HG02885 (cell line): ENCODE measurements around the gene SPRED3.
"Not testable (repeated sequence)": the region's sequence is repeated elsewhere in the genome, so short reads cannot be mapped to it uniquely, and the experiment has no call there.

ENCODE experiments used
- ATAC-seq: cut with Tn5 transposase; IDR thresholded peaks from one replicate; pipeline ENCODE4 v1.9.1; 2021; ENCODE audit warnings: mild to moderate bottlenecking; ENCODE audit not compliant: unreplicated experiment, poor library complexity

The SPRED3 gene

GRCh38 chr19:38388349-38389100 lies at the start of gene SPRED3:
Gene SPRED3 (plus strand): TSS chr19:38388697. CDS start chr19:38390303, 1,606 bp downstream.
- ATAC-seq: no peak

- ATAC-seq: not testable (repeated sequence)
These were observed 49.5 kb upstream of the SPRED3 start for GRCh38 chr19:38339011-38339410.

DNA sequence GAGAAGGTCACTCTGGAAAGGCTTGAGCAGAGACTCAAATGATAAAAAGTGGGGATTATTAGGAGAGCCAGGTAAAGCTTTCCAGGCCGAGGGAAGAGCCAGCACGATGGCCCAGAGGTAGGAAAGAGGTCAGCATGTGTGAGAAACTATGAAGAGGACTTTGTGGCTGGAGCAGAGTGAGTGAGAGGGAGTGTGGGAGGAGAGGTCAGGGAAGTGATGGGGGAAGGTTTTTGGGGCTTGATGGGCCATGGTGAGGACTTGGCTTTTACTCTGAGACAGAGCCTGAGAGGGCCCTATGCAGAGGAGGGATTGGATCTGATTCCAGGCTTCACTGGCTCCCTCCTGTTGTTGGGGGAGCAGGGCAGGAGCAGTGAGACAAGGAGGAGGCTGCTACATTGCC lies 47.6 kb upstream of the SPRED3 start:
- ATAC-seq: no peak

DNA sequence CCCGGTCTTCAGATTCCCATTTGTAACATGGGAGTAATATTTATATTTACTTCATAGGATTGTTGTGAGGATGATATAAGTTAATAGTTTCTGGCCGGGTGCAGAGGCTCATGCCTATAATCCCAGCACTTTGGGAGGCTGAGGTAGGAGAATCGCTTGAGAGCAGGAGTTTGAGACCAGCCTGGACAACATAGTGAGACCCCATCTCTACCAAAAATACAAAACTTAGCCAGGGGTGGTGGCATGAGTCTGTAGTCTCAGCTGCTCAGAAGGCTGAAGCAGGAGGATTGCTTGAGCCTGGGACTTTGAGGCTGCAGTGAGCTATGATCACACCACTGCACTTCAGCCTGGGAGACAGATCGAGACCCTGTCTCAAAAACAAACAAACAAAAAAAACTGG lies 41.7 kb upstream of the SPRED3 start:
- ATAC-seq: no peak

DNA sequence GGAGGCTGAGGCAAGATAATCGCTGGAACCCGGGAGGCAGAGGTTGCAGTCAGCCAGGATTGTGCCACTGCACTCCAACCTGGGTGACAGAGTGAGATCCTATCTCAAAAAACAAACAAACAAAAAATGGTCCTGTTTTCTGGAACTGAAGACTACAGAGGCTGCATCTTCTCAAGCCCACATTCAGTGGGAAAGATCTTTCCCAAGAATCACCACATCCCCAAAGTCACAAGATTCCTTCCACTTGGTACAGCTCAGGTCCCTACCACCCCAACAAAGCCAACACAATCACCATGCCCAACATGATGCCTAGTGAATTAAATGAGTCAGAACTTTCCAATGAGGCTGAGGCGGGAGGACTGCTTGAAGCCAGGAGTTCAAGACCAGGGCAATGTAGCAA lies 37.6 kb upstream of the SPRED3 start:
- ATAC-seq: no peak

DNA sequence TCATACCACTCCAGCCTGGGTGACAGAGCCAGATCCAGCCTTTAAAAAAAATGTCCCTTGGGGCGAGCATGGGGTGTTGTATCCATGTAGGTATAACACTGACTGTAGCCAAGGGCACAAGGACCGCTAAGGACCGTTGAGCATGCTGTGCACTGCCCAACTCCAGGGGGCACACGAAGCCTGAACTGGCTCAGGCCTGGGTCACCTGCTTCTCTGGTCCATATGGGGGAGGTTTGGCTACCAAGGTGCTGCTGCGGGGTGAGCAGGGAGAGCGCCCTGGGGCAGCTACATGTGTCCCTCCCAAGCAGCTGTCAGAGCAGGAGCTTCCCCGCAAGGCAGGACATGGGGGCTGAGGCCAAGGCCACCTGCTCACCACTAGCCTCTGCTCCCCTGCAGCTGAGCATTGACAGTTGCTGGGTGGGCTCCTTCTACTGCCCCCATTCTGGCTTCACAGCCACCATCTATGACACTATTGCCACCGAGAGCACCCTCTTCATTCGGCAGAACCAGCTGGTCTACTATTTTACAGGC lies 36.6 kb upstream of the SPRED3 start:
- no peak for ATAC-seq

DNA sequence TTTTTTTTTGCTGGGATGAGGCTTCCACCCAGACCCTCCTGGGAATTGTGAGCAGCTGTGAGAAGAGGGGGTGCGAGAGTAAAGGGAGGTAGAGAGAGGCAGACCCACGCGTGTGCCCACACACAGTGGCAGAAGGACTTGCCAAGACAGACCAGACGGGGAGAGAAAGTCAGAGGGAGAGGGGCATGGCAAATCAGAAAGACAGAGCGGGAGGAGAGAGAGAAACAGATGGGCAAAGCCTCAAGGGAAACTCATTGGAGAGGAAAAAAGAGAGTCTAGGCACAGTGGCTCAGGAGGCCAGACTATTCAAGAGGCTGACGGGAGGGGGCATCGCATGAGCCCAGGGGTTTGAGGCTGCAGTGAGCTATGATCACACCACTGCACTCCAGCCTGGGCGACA lies 35.9 kb upstream of the SPRED3 start:
- ATAC-seq: no peak

DNA sequence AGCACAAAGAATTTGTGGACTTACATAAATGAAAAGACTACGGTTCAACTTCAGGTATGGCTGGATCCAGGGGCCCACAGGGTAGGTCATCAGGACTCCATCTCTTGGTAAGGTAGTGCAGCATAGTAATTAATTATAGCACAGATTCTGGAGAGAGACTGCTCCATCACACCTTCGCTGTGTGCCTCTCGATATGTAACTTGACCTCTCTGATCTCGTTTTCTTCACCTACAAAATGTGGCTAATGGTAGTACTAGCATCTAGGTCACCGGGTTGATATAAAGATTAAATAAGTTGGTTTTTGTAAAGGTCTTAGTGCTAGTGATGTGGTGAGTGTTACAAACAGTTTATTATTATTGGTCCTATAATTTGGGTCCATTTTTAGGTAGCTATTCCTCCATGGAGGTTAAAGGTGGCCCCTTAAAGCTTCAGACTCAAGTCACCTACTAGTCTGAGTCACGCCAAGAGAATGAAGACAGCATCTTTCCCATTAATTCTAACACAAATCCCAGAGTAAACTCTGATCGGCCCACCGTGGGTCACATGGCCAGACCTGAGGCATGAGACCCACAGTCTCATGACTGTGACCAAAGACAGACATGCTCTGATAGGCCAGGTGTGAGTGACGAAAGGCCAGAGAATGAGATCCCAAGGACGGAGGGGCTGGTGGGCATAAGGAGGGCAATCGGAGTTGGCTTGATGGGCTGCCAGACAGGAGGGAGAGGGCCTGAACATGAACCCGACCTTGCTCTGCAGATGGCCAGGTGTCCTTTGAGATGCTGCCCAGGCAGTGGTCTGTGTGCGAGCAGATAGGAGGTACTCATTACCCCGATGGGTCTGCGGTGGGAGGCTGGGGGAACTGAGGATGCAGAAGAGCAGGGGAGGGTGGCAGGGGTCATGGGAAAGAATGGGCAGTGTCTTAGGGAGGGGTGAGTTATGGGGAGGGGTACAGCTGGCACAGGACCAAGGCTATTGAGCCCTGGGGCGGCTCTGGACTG lies 32.5 kb upstream of the SPRED3 start:
- ATAC-seq: no peak

DNA sequence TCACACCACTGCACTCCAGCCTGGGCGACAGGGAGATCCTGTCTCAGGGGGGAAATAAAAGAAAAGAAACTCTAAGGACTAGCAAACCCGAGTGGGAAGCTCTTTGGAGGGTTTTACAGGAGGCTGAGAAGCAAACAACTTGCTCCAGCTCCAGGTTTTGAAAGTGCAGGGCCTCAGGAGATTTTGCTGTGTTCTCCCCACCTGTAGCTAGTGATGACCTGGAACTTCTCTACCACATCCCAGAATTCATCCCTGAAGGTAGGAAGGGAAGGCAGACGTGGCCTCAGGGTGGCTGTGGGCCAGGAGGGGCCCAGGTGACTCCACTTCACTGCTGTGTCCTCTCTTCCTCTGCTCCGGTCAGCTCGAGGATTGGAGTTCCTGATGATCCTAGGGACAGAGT lies 30.4 kb upstream of the SPRED3 start:
- no peak for ATAC-seq

GRCh38 chr19:38359242-38360021 lies 29.1 kb upstream of the SPRED3 start:
- ATAC-seq: no peak

GRCh38 chr19:38360351-38360750 lies 28.1 kb upstream of the SPRED3 start:
- ATAC-seq: no peak

DNA sequence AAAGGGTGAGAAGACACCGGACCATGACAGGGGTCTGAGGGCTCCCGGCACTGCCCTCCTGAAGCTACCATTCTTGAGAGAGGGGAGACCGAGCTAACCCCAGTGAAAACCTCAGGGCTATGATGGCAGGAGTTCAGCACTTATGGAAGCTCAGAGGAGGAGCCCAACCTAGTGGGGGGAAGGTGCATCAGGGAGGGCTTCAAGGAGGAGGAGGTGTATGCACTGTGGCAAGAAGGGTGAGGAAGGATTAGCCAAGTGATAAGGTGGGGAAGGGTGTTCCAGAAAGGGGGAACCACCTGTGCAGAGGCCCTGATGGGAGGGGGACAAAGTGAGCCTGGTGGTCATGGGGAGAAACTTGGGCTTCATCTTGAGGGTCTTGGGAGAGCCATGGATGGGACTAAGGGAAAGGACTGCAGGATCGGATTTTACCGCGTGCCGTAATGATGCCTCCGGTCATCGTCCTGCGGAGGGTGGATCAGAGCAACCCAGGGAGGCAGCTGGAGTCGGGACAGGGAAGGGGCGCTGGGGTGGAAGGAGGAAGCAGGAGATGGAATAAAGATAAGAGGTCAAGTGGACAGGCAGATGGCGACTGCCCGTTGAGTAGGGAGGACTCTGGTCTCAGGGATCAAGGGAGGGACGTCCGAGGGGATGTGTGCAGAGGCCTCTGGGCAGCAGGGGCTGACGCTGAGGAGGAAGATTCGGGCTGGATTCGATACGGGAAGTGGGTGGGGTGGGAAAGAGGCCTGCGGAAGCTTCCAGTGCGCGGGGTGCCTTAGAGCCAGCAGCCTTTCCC lies 27.5 kb upstream of the SPRED3 start:
- ATAC-seq: no peak

DNA sequence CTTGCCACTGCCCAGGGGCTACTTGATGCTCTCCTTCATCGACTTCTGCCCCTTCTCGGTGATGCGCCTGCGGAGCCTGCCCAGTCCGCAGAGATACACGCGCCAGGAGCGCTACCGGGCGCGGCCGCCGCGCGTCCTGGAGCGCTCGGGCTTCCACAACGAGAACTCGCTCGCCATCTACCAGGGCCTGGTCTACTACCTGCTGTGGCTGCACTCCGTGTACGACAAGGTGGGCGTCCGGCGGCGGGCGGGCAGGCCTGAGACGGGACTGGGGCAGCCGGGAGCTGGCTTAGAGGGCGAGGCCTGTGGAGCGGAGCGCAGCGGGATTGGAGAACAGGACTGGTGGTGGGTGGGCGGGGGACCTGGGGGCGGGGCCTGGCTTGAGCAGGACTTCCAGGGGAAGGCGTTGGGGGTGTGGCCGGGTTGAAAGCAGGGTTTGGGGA lies 26.8 kb upstream of the SPRED3 start:
- peak; percentile 54 for ATAC-seq

DNA sequence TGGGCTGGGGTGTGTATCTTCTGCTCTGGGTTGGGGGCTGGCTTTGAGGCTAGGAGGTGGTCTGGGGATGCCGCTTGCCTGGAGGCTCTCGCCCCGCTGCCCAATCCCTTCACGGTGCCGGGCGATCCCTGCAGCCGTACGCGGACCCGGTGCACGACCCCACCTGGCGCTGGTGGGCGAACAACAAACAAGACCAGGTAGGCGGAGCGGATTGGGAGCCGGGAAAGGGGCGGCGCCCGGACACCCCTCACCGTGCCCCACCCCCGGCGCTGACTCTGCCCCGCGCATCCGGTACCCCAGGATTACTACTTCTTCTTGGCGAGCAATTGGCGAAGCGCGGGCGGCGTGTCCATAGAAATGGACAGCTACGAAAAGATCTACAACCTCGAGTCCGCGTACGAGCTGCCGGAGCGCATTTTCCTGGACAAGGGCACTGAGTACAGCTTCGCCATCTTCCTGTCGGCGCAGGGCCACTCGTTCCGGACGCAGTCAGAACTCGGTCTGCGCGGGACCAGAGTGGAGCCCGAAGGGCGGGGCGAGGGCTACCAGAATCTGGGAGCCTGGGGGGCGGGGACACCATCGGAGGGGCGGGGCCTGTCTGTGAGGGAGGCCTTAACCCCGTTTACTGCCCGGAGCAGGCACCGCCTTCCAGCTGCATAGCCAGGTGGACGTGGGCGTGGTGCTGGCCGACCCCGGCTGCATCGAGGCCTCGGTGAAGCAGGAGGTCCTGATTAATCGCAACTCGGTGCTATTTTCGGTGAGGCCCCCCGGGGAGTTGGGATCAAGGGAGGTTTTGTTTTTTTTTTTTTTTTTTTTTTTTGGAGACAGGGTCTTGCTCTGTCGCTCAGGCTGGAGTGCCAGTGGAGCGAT lies 26.2 kb upstream of the SPRED3 start:
- peak; percentile 50 for ATAC-seq

- ATAC-seq: not testable (repeated sequence)
These were observed 25.4 kb upstream of the SPRED3 start for GRCh38 chr19:38362946-38363688.

- no peak for ATAC-seq
These were observed 21.5 kb upstream of the SPRED3 start for GRCh38 chr19:38367041-38367440.

- no peak for ATAC-seq
These were observed 18.9 kb upstream of the SPRED3 start for GRCh38 chr19:38369584-38369983.

GRCh38 chr19:38370299-38370698 lies 18.2 kb upstream of the SPRED3 start:
- no peak for ATAC-seq
